Upper lobe of right lung (tissue), 1 donor: ENCODE results near the gene DMD. TPM values are rescaled to one million over a fixed set of nuclear protein-coding genes. Genes with fewer than 3 reads are reported as not detected.

Experiments used
- ATAC-seq: fragments of 200-7000 bp; cut with Tn5 transposase; one replicate; pipeline ENCODE4 v1.9.1; 2020; ENCODE audit warnings: mild to moderate bottlenecking, moderate library complexity
- DNase-seq: peaks from one replicate; pipeline ENCODE4 v3.0.0-alpha.2; 2020
- H3K27ac ChIP-seq: fragments of 200-600 bp; one replicate; pipeline ENCODE4 v1.8.0; 2022
- H3K27me3 ChIP-seq: fragments of 200-600 bp; one replicate; pipeline ENCODE4 v1.8.0; 2022; ENCODE audit warnings: mild to moderate bottlenecking
- H3K36me3 ChIP-seq: fragments of 200-600 bp; one replicate; pipeline ENCODE4 v1.8.0; 2022
- H3K4me1 ChIP-seq: fragments of 200-600 bp; one replicate; pipeline ENCODE4 v1.8.0; 2022
- H3K4me3 ChIP-seq: fragments of 200-600 bp; one replicate; pipeline ENCODE4 v1.8.0; 2022; ENCODE audit warnings: mild to moderate bottlenecking
- H3K9me3 ChIP-seq: fragments of 200-600 bp; one replicate; pipeline ENCODE4 v1.8.0; 2022
- CTCF ChIP-seq: fragments of 200-600 bp; IDR thresholded peaks from one replicate; pipeline ENCODE4 v1.8.0; 2022; ENCODE audit warnings: antibody characterized with exemption
- intact Hi-C: fragments of 100-400 bp; cut with DNase I; formaldehyde crosslinking; loops from one replicate; pipeline ENCODE4 v1.11.0; 2022
- total RNA-seq: library from RNA; stranded (reverse); fragmentation: NEBNext Ultra II Directional; extraction: Animal tissue kit (Norgen Biotek cat#: 25700); gene quantifications from one replicate; pipeline ENCODE4 v1.2.1, GENCODE V29; 2021
- donor health status: DM: no; HTN: yes; CAD: no; lungs with severe emphysema.

Gene DMD
- total RNA-seq, 1 donor from 2014 or later, result 24.7 TPM

- TF ChIP-seq CTCF, result no peak
- no peaks in the 10 kb centered on the region for H3K9me3 ChIP-seq
- no peak overlapping the region for H3K4me3 ChIP-seq
- DNase-seq, result no peak
- H3K4me1 ChIP-seq, result no peaks in the 10 kb centered on the region
- no peak for ATAC-seq
- H3K27me3 ChIP-seq, result no peaks in the 10 kb centered on the region
- intact Hi-C loops, result no loop called here
- no peaks in the 10 kb centered on the region for H3K36me3 ChIP-seq
- no peak overlapping the region for H3K27ac ChIP-seq
Measured at GRCh38 chrX:31800219-31800618, 1411.1 kb downstream of the DMD start.

- no peak overlapping the region for H3K4me3 ChIP-seq
Measured at GRCh38 chrX:31796624-31797023, 1414.7 kb downstream of the DMD start.

GRCh38 chrX:31747411-31747810, 1463.9 kb downstream of the DMD start:
- ATAC-seq (no peak), DNase-seq (no peak)
- no peaks in the 10 kb centered on the region for H3K4me1 ChIP-seq
- intact Hi-C loops, result no loop called here
- H3K27ac ChIP-seq, result no peak overlapping the region
- no peak for TF ChIP-seq CTCF
- no peaks in the 10 kb centered on the region for H3K9me3 ChIP-seq
- no peaks in the 10 kb centered on the region for H3K27me3 ChIP-seq
- H3K4me3 ChIP-seq, result no peak overlapping the region
- no peaks in the 10 kb centered on the region for H3K36me3 ChIP-seq

More at GRCh38 chrX:31796624-31797023, 1414.7 kb downstream of the DMD start:
- no peaks in the 10 kb centered on the region for H3K4me1 ChIP-seq
- DNase-seq (no peak), ATAC-seq (no peak)
- intact Hi-C loops, result no loop called here
- H3K27me3 ChIP-seq, result no peaks in the 10 kb centered on the region
- H3K27ac ChIP-seq, result no peak overlapping the region
- no peaks in the 10 kb centered on the region for H3K9me3 ChIP-seq
- no peak for TF ChIP-seq CTCF
- no peaks in the 10 kb centered on the region for H3K36me3 ChIP-seq

GRCh38 chrX:31743004-31743403, 1468.3 kb downstream of the DMD start:
- TF ChIP-seq CTCF, result no peak
- ATAC-seq, result no peak
- H3K4me1 ChIP-seq, result no peaks in the 10 kb centered on the region

GRCh38 chrX:31717474-31717873, 1493.9 kb downstream of the DMD start:
- no peak for ATAC-seq
- no peak for DNase-seq
- intact Hi-C loops, result no loop called here
- Histone ChIP-seq H3K27me3 (no peaks in the 10 kb centered on the region), H3K36me3 (no peaks in the 10 kb centered on the region), H3K4me3 (no peak overlapping the region), H3K4me1 (no peaks in the 10 kb centered on the region), H3K9me3 (no peaks in the 10 kb centered on the region), H3K27ac (no peak overlapping the region)
- TF ChIP-seq CTCF, result no peak

More at GRCh38 chrX:31743004-31743403, 1468.3 kb downstream of the DMD start:
- Histone ChIP-seq H3K27ac (no peak overlapping the region), H3K9me3 (no peaks in the 10 kb centered on the region), H3K27me3 (no peaks in the 10 kb centered on the region), H3K36me3 (no peaks in the 10 kb centered on the region), H3K4me3 (no peak overlapping the region)
- no peak for DNase-seq
- intact Hi-C loops, result no loop called here

DNA sequence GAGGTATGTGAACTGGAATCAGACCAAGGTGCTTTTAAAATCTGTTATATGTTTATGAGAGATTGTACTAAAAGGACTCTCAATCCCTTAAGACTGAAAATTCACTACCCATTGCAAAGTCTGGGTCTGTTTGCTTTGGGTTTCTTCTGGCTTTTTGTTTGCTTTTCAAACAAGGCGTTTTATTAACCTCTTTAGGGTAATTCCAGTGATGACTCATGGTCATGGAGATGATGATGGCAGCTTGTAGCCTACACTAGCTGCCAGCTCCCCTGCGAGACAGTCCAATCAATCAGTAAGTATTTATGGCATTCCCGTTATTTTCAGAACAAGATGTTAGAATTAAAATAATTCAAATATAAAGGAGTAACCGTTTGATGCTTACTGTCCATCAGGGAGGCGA, 1495.7 kb downstream of the DMD start:
- no peak for DNase-seq
- Histone ChIP-seq H3K9me3 (no peaks in the 10 kb centered on the region), H3K27ac (no peak overlapping the region), H3K4me1 (no peaks in the 10 kb centered on the region), H3K4me3 (no peak overlapping the region), H3K36me3 (no peaks in the 10 kb centered on the region), H3K27me3 (no peaks in the 10 kb centered on the region)
- intact Hi-C loops, result no loop called here
- TF ChIP-seq CTCF, result no peak
- no peak for ATAC-seq
